GM23248 (cell line): ENCODE results near the gene EEIG2.

Experiments
- EZH2 ChIP-seq: fragments of 200-600 bp; sonication (generic); IDR thresholded peaks from 2 replicates; pipeline ENCODE4 v1.6.1; 2018; ENCODE audit warnings: antibody characterized with exemption, mild to moderate bottlenecking; ENCODE audit not compliant: insufficient read depth, poor library complexity, severe bottlenecking
- EZH2phosphoT487 ChIP-seq: fragments of 200-600 bp; sonication (generic); IDR thresholded peaks from 2 replicates; pipeline ENCODE4 v1.6.1; 2018; ENCODE audit warnings: antibody characterized with exemption, moderate library complexity, mild to moderate bottlenecking, low read depth; ENCODE audit not compliant: insufficient read depth

DNA sequence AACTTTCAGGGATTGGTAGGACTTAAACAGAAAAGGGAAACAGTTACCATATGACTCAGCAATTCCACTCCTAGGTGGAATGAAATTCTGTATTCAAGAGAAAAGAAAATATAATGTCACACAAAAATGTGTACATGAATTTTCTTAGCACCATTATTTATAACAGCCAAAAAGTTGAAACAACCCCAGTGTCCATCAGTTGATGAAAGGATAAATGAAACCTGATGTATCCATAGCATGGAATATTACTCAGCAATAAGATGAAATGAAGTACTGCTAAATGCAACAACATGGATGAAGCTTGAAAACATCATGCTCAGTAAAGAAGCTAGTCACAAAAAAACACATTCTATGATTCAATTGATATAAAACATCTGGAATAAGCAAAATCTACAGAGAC lies 15.5 kb downstream of the EEIG2 start:
- no peak for TF ChIP-seq EZH2
- TF ChIP-seq EZH2phosphoT487: no peak
